Right kidney (tissue), 1 donor: ENCODE results near the gene NEK4.

ENCODE experiments used
- DNase-seq: peaks from one replicate; pipeline ENCODE4 v3.0.0-alpha.2; 2016

Gene NEK4

GRCh38 chr3:52793702-52794611 lies 23.2 kb upstream of the NEK4 start:
- no peak for DNase-seq

GRCh38 chr3:52792961-52793695 lies 22.4 kb upstream of the NEK4 start:
- no peak for DNase-seq

- DNase-seq, result no peak
These were observed 21.7 kb upstream of the NEK4 start for GRCh38 chr3:52792413-52792812.

GRCh38 chr3:52791928-52792327 lies 21.2 kb upstream of the NEK4 start:
- DNase-seq, result no peak

GRCh38 chr3:52791366-52791765 lies 20.6 kb upstream of the NEK4 start:
- no peak for DNase-seq

GRCh38 chr3:52790741-52791140 lies 20.0 kb upstream of the NEK4 start:
- DNase-seq, result no peak

- DNase-seq, result no peak
These were observed 19.6 kb upstream of the NEK4 start for GRCh38 chr3:52790337-52790736.

GRCh38 chr3:52789746-52790040 lies 19.0 kb upstream of the NEK4 start:
- DNase-seq, result no peak

- no peak for DNase-seq
These were observed 18.4 kb upstream of the NEK4 start for GRCh38 chr3:52788890-52789745.

GRCh38 chr3:52787672-52788625 lies 17.2 kb upstream of the NEK4 start:
- DNase-seq, result no peak

GRCh38 chr3:52787246-52787645 lies 16.5 kb upstream of the NEK4 start:
- no peak for DNase-seq

GRCh38 chr3:52786330-52787215 lies 15.8 kb upstream of the NEK4 start:
- no peak for DNase-seq

- DNase-seq, result no peak
These were observed 14.3 kb upstream of the NEK4 start for GRCh38 chr3:52784931-52785590.

- DNase-seq, result no peak
These were observed 13.4 kb upstream of the NEK4 start for GRCh38 chr3:52784021-52784621.

- DNase-seq, result no peak
These were observed 12.4 kb upstream of the NEK4 start for GRCh38 chr3:52783211-52783555.

- no peak for DNase-seq
These were observed 11.9 kb upstream of the NEK4 start for GRCh38 chr3:52782412-52783210.

- no peak for DNase-seq
These were observed 11.0 kb upstream of the NEK4 start for GRCh38 chr3:52781741-52782140.

GRCh38 chr3:52779837-52780585 lies 9.3 kb upstream of the NEK4 start:
- DNase-seq, result no peak
